HCT116 (cell line): Measurements from ENCODE around the gene AGMAT. TPM values are rescaled to one million over a fixed set of nuclear protein-coding genes. Genes with fewer than 3 reads are reported as not detected.

ENCODE experiments used
- ATF3 ChIP-seq: IDR thresholded peaks from 2 replicates; pipeline ENCODE4 v1.6.1; 2012
- CBX3 ChIP-seq: IDR thresholded peaks from 2 replicates; pipeline ENCODE4 v1.6.1; 2012; ENCODE audit warnings: low read depth
- CEBPB ChIP-seq: IDR thresholded peaks from 2 replicates; pipeline ENCODE4 v1.6.1; 2012; ENCODE audit warnings: low read depth
- EZH2phosphoT487 ChIP-seq: fragments of 200-600 bp; IDR thresholded peaks from 2 replicates; pipeline ENCODE4 v1.6.1; 2018; ENCODE audit warnings: antibody characterized with exemption, borderline replicate concordance
- FOSL1 ChIP-seq: IDR thresholded peaks from 2 replicates; pipeline ENCODE4 v1.6.1; 2012; ENCODE audit warnings: low read depth
- JUND ChIP-seq: IDR thresholded peaks from 2 replicates; pipeline ENCODE4 v1.6.1; 2012
- POLR2AphosphoS5 ChIP-seq: IDR thresholded peaks from 2 replicates; pipeline ENCODE4 v1.6.1; 2011; ENCODE audit warnings: mild to moderate bottlenecking, low read depth, low read length, moderate library complexity
- REST ChIP-seq: IDR thresholded peaks from 2 replicates; pipeline ENCODE4 v1.6.1; 2012; ENCODE audit warnings: low read depth
- SRF ChIP-seq: IDR thresholded peaks from 2 replicates; pipeline ENCODE4 v1.6.1; 2012; ENCODE audit warnings: low read depth
- TCF7L2 ChIP-seq: IDR thresholded peaks from 2 replicates; pipeline ENCODE4 v1.7.0; 2011; ENCODE audit warnings: borderline replicate concordance, inconsistent platforms; ENCODE audit not compliant: insufficient read depth, insufficient read length; ENCODE audit errors: extremely low read depth
- YY1 ChIP-seq: IDR thresholded peaks from 2 replicates; pipeline ENCODE4 v1.6.1; 2011; ENCODE audit warnings: low read length, low read depth, moderate library complexity, mild to moderate bottlenecking; ENCODE audit not compliant: insufficient replicate concordance; ENCODE audit errors: extremely low read depth
- ZBTB33 ChIP-seq: IDR thresholded peaks from 2 replicates; pipeline ENCODE4 v1.6.1; 2011; ENCODE audit warnings: mild to moderate bottlenecking, low read length, moderate library complexity; ENCODE audit not compliant: insufficient replicate concordance; ENCODE audit errors: extremely low read depth
- ZNF274 ChIP-seq: fragments of 200-500 bp; sonication (Bioruptor generic); IDR thresholded peaks from 2 replicates; pipeline ENCODE4 v1.6.1; 2014; ENCODE audit warnings: mild to moderate bottlenecking, low read depth, low read length, inconsistent platforms
- total RNA-seq: library from RNA; stranded (reverse); gene quantifications from one replicate; pipeline ENCODE4 v1.2.1, GENCODE V29; 2021; ENCODE audit not compliant: unreplicated experiment

The AGMAT gene
- total RNA-seq, 1 experiment from 2014 or later, result not detected

- TF ChIP-seq REST (no peak), ATF3 (no peak), CBX3 (peak; percentile 60; the same call in 1 of the 2 replicates), ZNF274 (no peak), FOSL1 (peak; percentile 39), ZBTB33 (peak; percentile 34), EZH2phosphoT487 (no peak), POLR2AphosphoS5 (peak; percentile 85), CEBPB (no peak), YY1 (peak; percentile 72), TCF7L2 (no peak), SRF (no peak; the same call in 1 of the 2 replicates), JUND (peak; percentile 60; the same call in 1 of the 2 replicates)
Observed at GRCh38 chr1:15617173-15618076, 32.6 kb upstream of the AGMAT start, which contains the start of gene DDI2 (continued).
